A549 (cell line): ENCODE measurements around the gene WIF1. TPM values are rescaled to one million over a fixed set of nuclear protein-coding genes. Genes with fewer than 3 reads are reported as not detected.

ENCODE experiments used
- ATAC-seq, 2 experiments: fragments of 200-7000 bp in 1 of 2; fragments of >200 bp in 1 of 2; cut with Nextera tagmentation in 1 of 2; cut with Tn5 transposase in 1 of 2; 3 replicates each; pipeline versions ENCODE4 v1.8.0 to v1.9.1; 2018 to 2020; ENCODE audit warnings: mild to moderate bottlenecking in 1 of 2, moderate library complexity in 1 of 2
- CTCF ChIA-PET: fragments of 300-600 bp; sonication (Branson Sonifier 250); formaldehyde crosslinking; extraction: SDS; loops from one replicate; lab custom pipeline; 2021; ENCODE audit warnings: antibody characterized with exemption, inconsistent platforms; lab: Yijun Ruan, JAX
- POLR2A ChIA-PET: fragments of 350-600 bp; formaldehyde crosslinking; extraction: SDS; loops from one replicate; lab custom pipeline; 2021; ENCODE audit warnings: antibody characterized with exemption, inconsistent platforms; lab: Yijun Ruan, JAX
- DNase-seq, 2 experiments: peaks; one replicate each; pipeline versions ENCODE4 v3.0.0 to v3.0.0-alpha.2; 2011 to 2016; ENCODE audit warnings: low read depth in 1 of 2, low spot score in 1 of 2
- FAIRE-seq: peaks from 2 replicates; lab custom pipeline; 2011; peaks lifted over from hg19 to GRCh38; lab: Jason Lieb, UNC
- H3K27ac ChIP-seq, 2 experiments: fragments of >200 bp; sonication (Bioruptor Twin); formaldehyde crosslinking; 3 replicates each; pipeline ENCODE4 v1.5.1; 2016 to 2017
- H3K4me1 ChIP-seq: fragments of >200 bp; sonication (Bioruptor Twin); formaldehyde crosslinking; 3 replicates; pipeline ENCODE4 v1.6.1; 2016
- H3K4me2 ChIP-seq: fragments of >200 bp; sonication (Bioruptor Twin); formaldehyde crosslinking; 3 replicates; pipeline ENCODE4 v1.6.1; 2016
- H3K4me3 ChIP-seq: fragments of >200 bp; sonication (Bioruptor Twin); formaldehyde crosslinking; 3 replicates; pipeline ENCODE4 v1.5.1; 2016
- H3K9me3 ChIP-seq: fragments of >200 bp; sonication (Bioruptor Twin); formaldehyde crosslinking; 3 replicates; pipeline ENCODE4 v1.6.1; 2016
- CHD4 ChIP-seq: fragments of 200-600 bp; sonication (generic); IDR thresholded peaks from 2 replicates; pipeline ENCODE4 v1.6.1; 2016; ENCODE audit warnings: antibody characterized with exemption, mild to moderate bottlenecking, borderline replicate concordance
- CTCF ChIP-seq: fragments of >200 bp; sonication (Bioruptor Twin); formaldehyde crosslinking; IDR thresholded peaks from 3 replicates; pipeline ENCODE4 v1.5.1; 2016
- EP300 ChIP-seq, 2 experiments: fragments of >200 bp; sonication (Bioruptor Twin); formaldehyde crosslinking; IDR thresholded peaks; 2 replicates in 1 of 2; 3 replicates in 1 of 2; pipeline ENCODE4 v1.6.1; 2016 to 2017
- FOSL2 ChIP-seq, 2 experiments: fragments of 450-650 bp in 1 of 2; fragments of >200 bp in 1 of 2; sonication (Bioruptor Twin) in 1 of 2; formaldehyde crosslinking; IDR thresholded peaks; 2 replicates each; pipeline versions ENCODE4 v1.5.0 to v1.6.1; 2016 to 2020; ENCODE audit warnings: mild to moderate bottlenecking in 1 of 2, moderate library complexity in 1 of 2
- FOXS1 ChIP-seq: fragments of 250-450 bp; sonication (Bioruptor Pico); IDR thresholded peaks from 2 replicates; pipeline ENCODE4 v1.5.0; 2020; ENCODE audit warnings: mild to moderate bottlenecking, moderate library complexity
- HEYL ChIP-seq: fragments of 250-450 bp; sonication (Bioruptor Pico); IDR thresholded peaks from 2 replicates; pipeline ENCODE4 v1.8.0; 2021; ENCODE audit warnings: mild to moderate bottlenecking, moderate library complexity
- HOXA7 ChIP-seq: fragments of 250-450 bp; sonication (Bioruptor Pico); IDR thresholded peaks from 2 replicates; pipeline ENCODE4 v1.5.0; 2020; ENCODE audit warnings: mild to moderate bottlenecking, moderate library complexity
- HOXB13 ChIP-seq: fragments of 250-450 bp; sonication (Bioruptor Pico); IDR thresholded peaks from 2 replicates; pipeline ENCODE4 v1.5.0; 2020; ENCODE audit warnings: low read depth, mild to moderate bottlenecking, moderate library complexity
- HOXB5 ChIP-seq: fragments of 250-450 bp; sonication (Bioruptor Pico); IDR thresholded peaks from 2 replicates; pipeline ENCODE4 v1.5.0; 2020; ENCODE audit warnings: mild to moderate bottlenecking, moderate library complexity
- JUN ChIP-seq, 2 experiments: fragments of >200 bp; sonication (Bioruptor Twin); formaldehyde crosslinking; IDR thresholded peaks; 2 replicates in 1 of 2; 3 replicates in 1 of 2; pipeline ENCODE4 v1.6.1; 2016 to 2017
- NFE2L2 ChIP-seq: fragments of 150-350 bp; conservative IDR thresholded peaks from 2 replicates; pipeline ENCODE4 v1.6.1; 2014; ENCODE audit warnings: low read length
- NPAS2 ChIP-seq: fragments of 250-450 bp; sonication (Bioruptor Pico); IDR thresholded peaks from 2 replicates; pipeline ENCODE4 v1.8.0; 2022; ENCODE audit warnings: mild to moderate bottlenecking, moderate library complexity, borderline replicate concordance
- POLR2AphosphoS2 ChIP-seq: conservative IDR thresholded peaks from 2 replicates; pipeline ENCODE4 v1.6.1; 2012; ENCODE audit warnings: low read length, improper control_type of control experiment, inconsistent platforms
- RAD21 ChIP-seq, 2 experiments: fragments of >200 bp in 1 of 2; sonication (Bioruptor Twin) in 1 of 2; formaldehyde crosslinking in 1 of 2; IDR thresholded peaks in 1 of 2; conservative IDR thresholded peaks in 1 of 2; 2 replicates in 1 of 2; 3 replicates in 1 of 2; pipeline ENCODE4 v1.6.1; 2012 to 2018; ENCODE audit warnings: inconsistent platforms in 1 of 2
- RARB ChIP-seq: fragments of 250-450 bp; sonication (Bioruptor Pico); IDR thresholded peaks from 2 replicates; pipeline ENCODE4 v1.8.0; 2021; ENCODE audit warnings: mild to moderate bottlenecking, moderate library complexity
- RCOR1 ChIP-seq: fragments of 150-350 bp; IDR thresholded peaks from 2 replicates; pipeline ENCODE4 v1.6.1; 2014; ENCODE audit warnings: antibody characterized with exemption, low read length, low read depth
- RNF2 ChIP-seq: fragments of 200-600 bp; sonication (generic); IDR thresholded peaks from 2 replicates; pipeline ENCODE4 v1.6.1; 2016; ENCODE audit warnings: low read depth, mild to moderate bottlenecking, antibody characterized with exemption, moderate library complexity, borderline replicate concordance
- SMC3 ChIP-seq: fragments of >200 bp; sonication (Bioruptor Twin); formaldehyde crosslinking; IDR thresholded peaks from 3 replicates; pipeline ENCODE4 v1.6.1; 2018; ENCODE audit warnings: inconsistent platforms
- TFCP2L1 ChIP-seq: fragments of 250-450 bp; sonication (Bioruptor Pico); IDR thresholded peaks from 2 replicates; pipeline ENCODE4 v1.5.0; 2021; ENCODE audit warnings: mild to moderate bottlenecking
- ZNF302 ChIP-seq: fragments of 250-450 bp; sonication (Bioruptor Pico); IDR thresholded peaks from 2 replicates; pipeline ENCODE4 v1.9.0; 2021; ENCODE audit warnings: inconsistent platforms, mild to moderate bottlenecking, moderate library complexity
- WGBS: methylation state at CpG from one replicate; pipeline ENCODE4 v1.1.6; 2017; ENCODE audit errors: missing lambda C conversion rate; 5-methylcytosine and 5-hydroxymethylcytosine counted together
- polyA plus RNA-seq, 4 experiments: library from polyadenylated mRNA; depleted of rRNA in 3 of 4; stranded (reverse); fragments of >200 nt; fragmentation: RNase III in 1 of 4; extraction: RNeasy Plus Mini Kit Qiagen cat#74134 plus additional on column Dnase treatment in 1 of 4; gene quantifications; 2 replicates in 3 of 4; 3 replicates in 1 of 4; pipeline ENCODE4 v1.2.3, GENCODE V29; 2011 to 2017
- TF ChIP-seq, protein P1 (sequence below): fragments of 200-600 bp; sonication (generic); IDR thresholded peaks from 2 replicates; pipeline ENCODE4 v1.6.1; 2016; ENCODE audit warnings: antibody characterized with exemption, mild to moderate bottlenecking, moderate library complexity
- TF ChIP-seq, protein P2 (sequence below): fragments of 250-450 bp; sonication (Bioruptor Pico); IDR thresholded peaks from 2 replicates; pipeline ENCODE4 v1.5.0; 2021; ENCODE audit warnings: mild to moderate bottlenecking, moderate library complexity, borderline replicate concordance

WIF1 gene
- polyA plus RNA-seq, 2 of the 4 experiments (the other 2 are of a cell fraction): not detected

- Histone ChIP-seq H3K4me2 (no peak overlapping the region), H3K4me1 (no peaks in the 10 kb centered on the region), H3K4me3 (no peak overlapping the region), H3K27ac (no peak overlapping the region), H3K9me3 (no peaks in the 10 kb centered on the region)
- CTCF ChIA-PET: interaction anchor here (1.0 to 1.7 kb wide), 3 partner anchors 10 to 298 kb away, joined by 3 read pairs; no protein-coding TSS in a partner anchor
- POLR2A ChIA-PET: no interaction called here
- FAIRE-seq (no peak), ATAC-seq (peak in 1 of 2 experiments; percentile 34; a peak in 1 of 6 replicates), DNase-seq (no peak)
- 20% methylated on average over 3 of the region's 3 CpGs for WGBS
- TF ChIP-seq, protein P1, sequence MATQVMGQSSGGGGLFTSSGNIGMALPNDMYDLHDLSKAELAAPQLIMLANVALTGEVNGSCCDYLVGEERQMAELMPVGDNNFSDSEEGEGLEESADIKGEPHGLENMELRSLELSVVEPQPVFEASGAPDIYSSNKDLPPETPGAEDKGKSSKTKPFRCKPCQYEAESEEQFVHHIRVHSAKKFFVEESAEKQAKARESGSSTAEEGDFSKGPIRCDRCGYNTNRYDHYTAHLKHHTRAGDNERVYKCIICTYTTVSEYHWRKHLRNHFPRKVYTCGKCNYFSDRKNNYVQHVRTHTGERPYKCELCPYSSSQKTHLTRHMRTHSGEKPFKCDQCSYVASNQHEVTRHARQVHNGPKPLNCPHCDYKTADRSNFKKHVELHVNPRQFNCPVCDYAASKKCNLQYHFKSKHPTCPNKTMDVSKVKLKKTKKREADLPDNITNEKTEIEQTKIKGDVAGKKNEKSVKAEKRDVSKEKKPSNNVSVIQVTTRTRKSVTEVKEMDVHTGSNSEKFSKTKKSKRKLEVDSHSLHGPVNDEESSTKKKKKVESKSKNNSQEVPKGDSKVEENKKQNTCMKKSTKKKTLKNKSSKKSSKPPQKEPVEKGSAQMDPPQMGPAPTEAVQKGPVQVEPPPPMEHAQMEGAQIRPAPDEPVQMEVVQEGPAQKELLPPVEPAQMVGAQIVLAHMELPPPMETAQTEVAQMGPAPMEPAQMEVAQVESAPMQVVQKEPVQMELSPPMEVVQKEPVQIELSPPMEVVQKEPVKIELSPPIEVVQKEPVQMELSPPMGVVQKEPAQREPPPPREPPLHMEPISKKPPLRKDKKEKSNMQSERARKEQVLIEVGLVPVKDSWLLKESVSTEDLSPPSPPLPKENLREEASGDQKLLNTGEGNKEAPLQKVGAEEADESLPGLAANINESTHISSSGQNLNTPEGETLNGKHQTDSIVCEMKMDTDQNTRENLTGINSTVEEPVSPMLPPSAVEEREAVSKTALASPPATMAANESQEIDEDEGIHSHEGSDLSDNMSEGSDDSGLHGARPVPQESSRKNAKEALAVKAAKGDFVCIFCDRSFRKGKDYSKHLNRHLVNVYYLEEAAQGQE: no peak
- no peak for TF ChIP-seq EP300 (IDR thresholded peaks at IDR 0.05)
- TF ChIP-seq NFE2L2: no peak
- TF ChIP-seq TFCP2L1: no peak
- TF ChIP-seq SMC3: peak; percentile 19; the same call in 1 of the 3 replicates
- TF ChIP-seq RARB (CRISPR knock-in tag): no peak
- no peak for TF ChIP-seq ZNF302 (CRISPR knock-in tag)
- TF ChIP-seq RCOR1: no peak
- 0 out of 3 replicates have a peak, but pooled peaks have one; percentile 14 for TF ChIP-seq CTCF
- no peak for TF ChIP-seq HOXA7 (CRISPR knock-in tag)
- no peak for TF ChIP-seq NPAS2 (CRISPR knock-in tag)
- TF ChIP-seq HOXB13: no peak
- no peak for TF ChIP-seq HEYL
- TF ChIP-seq RAD21 (conservative IDR thresholded peaks at IDR 0.05 in 1 of 2, IDR thresholded peaks at IDR 0.05 in 1 of 2): peak; percentile 21 to 54; a peak in 3 of 5 replicates
These were observed 21.0 kb downstream of the WIF1 start for GRCh38 chr12:65100140-65100539.

DNA sequence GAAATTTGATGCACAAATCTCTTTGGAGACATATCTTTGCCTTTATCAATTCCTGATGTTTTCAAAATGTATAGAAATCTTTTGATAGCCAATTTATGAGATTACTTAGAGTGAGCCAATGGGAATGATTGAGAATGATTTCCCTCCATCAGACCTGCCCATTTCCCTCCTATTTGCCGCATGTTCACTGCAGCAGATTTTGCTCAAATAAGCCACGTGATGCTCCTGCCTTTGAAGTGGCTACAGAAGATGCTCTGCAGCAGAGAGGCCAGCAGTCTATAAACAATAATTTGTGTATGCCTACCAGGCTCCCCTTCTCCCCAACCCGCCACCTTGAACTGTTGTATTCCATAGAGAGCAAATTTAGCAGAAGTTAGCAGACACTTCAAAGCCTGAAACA is 21.9 kb downstream of the WIF1 start:
- TF ChIP-seq RNF2 (no peak), JUN (IDR thresholded peaks at IDR 0.05) (no peak), RARB (CRISPR knock-in tag) (no peak), FOXS1 (no peak), POLR2AphosphoS2 (no peak), FOSL2 (IDR thresholded peaks at IDR 0.05) (no peak), FOSL2 (CRISPR knock-in tag; IDR thresholded peaks at IDR 0.05) (no peak), HEYL (no peak), CHD4 (no peak), HOXB5 (CRISPR knock-in tag) (no peak)
- TF ChIP-seq, protein P2, sequence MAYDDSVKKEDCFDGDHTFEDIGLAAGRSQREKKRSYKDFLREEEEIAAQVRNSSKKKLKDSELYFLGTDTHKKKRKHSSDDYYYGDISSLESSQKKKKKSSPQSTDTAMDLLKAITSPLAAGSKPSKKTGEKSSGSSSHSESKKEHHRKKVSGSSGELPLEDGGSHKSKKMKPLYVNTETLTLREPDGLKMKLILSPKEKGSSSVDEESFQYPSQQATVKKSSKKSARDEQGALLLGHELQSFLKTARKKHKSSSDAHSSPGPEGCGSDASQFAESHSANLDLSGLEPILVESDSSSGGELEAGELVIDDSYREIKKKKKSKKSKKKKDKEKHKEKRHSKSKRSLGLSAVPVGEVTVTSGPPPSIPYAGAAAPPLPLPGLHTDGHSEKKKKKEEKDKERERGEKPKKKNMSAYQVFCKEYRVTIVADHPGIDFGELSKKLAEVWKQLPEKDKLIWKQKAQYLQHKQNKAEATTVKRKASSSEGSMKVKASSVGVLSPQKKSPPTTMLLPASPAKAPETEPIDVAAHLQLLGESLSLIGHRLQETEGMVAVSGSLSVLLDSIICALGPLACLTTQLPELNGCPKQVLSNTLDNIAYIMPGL: no peak
- no peaks in the 10 kb centered on the region for H3K4me1 ChIP-seq
- 2% methylated on average over 3 of the region's 3 CpGs for WGBS
- FAIRE-seq (no peak), DNase-seq (no peak), ATAC-seq (no peak)
- H3K4me2 ChIP-seq: no peak overlapping the region
- H3K9me3 ChIP-seq: no peaks in the 10 kb centered on the region
- ChIA-PET POLR2A (no interaction called here), CTCF (interaction anchor here (0.6 to 1.7 kb wide), 4 partner anchors 9 to 297 kb away, joined by 3 read pairs; no protein-coding TSS in a partner anchor)
- no peak overlapping the region for H3K27ac ChIP-seq
- H3K4me3 ChIP-seq: no peak overlapping the region
